Ascending aorta (tissue), 2 donors: Measurements from ENCODE around the gene ZDHHC3. TPM values are rescaled to one million over a fixed set of nuclear protein-coding genes. Genes with fewer than 3 reads are reported as not detected.

Experiments
- DNase-seq, 2 donors: peaks; one replicate each; pipeline ENCODE4 v3.0.0-alpha.2; 2019; ENCODE audit warnings: low spot score in 2 of 2
- H3K27ac ChIP-seq, 2 donors: fragments of 200-600 bp; sonication (generic); one replicate each; pipeline ENCODE4 v1.5.1; 2016 to 2017; ENCODE audit warnings: mild to moderate bottlenecking in 1 of 2
- H3K27me3 ChIP-seq: fragments of 200-600 bp; sonication (generic); one replicate; pipeline ENCODE4 v1.5.1; 2017
- H3K36me3 ChIP-seq, 2 donors: fragments of 200-600 bp; sonication (generic); one replicate each; pipeline ENCODE4 v1.5.1; 2016
- H3K4me1 ChIP-seq, 2 donors: fragments of 200-600 bp; sonication (generic); one replicate each; pipeline ENCODE4 v1.5.1; 2016 to 2017; ENCODE audit warnings: mild to moderate bottlenecking in 1 of 2
- H3K4me3 ChIP-seq, 2 donors: fragments of 200-600 bp; sonication (generic); one replicate each; pipeline ENCODE4 v1.5.1; 2016 to 2017; ENCODE audit warnings: mild to moderate bottlenecking in 1 of 2
- H3K9me3 ChIP-seq, 2 donors: fragments of 200-600 bp; sonication (generic); one replicate each; pipeline ENCODE4 v1.5.1; 2016
- intact Hi-C: fragments of 100-400 bp; cut with DNase I; formaldehyde crosslinking; loops from one replicate; pipeline ENCODE4 v1.15.1; 2023
- total RNA-seq: library from RNA; depleted of rRNA; stranded (reverse); fragments of >200 nt; gene quantifications from one replicate; pipeline ENCODE4 v1.1.0, GENCODE V29; 2016
- TF ChIP-seq, protein P1 (sequence below), 3 experiments: fragments of 200-600 bp in 2 of 3; fragments of 450-650 bp in 1 of 3; sonication (generic) in 2 of 3; IDR thresholded peaks; one replicate each; pipeline ENCODE4 v1.5.1; 2016 to 2019; ENCODE audit warnings: antibody characterized with exemption in 3 of 3, mild to moderate bottlenecking in 1 of 3, moderate library complexity in 1 of 3

ZDHHC3 gene
- total RNA-seq, 1 donor from 2014 or later = 67.8 TPM

DNA sequence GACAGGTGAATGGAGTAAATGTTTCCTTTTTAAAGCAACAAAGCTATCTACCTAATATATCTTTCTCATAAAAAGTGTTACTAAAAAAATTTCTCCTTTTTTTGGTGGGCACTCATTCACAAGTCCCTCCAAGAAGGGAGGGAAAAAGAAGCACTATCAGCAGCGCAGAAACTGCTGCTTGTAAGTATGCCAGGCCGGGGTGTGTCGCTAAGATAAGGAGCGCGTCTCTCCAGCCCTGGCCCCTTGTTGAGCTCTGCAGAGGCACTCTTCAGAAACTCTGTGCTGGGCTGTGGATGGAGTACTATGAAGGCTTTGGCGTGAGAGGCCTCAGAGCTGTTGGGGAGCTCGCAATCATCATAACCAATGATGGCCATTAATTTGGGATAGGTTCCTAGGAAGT, 49.1 kb downstream of the ZDHHC3 start:
- intact Hi-C loops = no loop called here
- Histone ChIP-seq H3K9me3 (no peaks in the 10 kb centered on the region), H3K27me3 (no peaks in the 10 kb centered on the region), H3K36me3 (peaks cover 23 to 65% of the 10 kb centered on the region in 2 donors), H3K4me3 (no peak overlapping the region), H3K27ac (no peak overlapping the region), H3K4me1 (no peaks in the 10 kb centered on the region)
- TF ChIP-seq, protein P1, sequence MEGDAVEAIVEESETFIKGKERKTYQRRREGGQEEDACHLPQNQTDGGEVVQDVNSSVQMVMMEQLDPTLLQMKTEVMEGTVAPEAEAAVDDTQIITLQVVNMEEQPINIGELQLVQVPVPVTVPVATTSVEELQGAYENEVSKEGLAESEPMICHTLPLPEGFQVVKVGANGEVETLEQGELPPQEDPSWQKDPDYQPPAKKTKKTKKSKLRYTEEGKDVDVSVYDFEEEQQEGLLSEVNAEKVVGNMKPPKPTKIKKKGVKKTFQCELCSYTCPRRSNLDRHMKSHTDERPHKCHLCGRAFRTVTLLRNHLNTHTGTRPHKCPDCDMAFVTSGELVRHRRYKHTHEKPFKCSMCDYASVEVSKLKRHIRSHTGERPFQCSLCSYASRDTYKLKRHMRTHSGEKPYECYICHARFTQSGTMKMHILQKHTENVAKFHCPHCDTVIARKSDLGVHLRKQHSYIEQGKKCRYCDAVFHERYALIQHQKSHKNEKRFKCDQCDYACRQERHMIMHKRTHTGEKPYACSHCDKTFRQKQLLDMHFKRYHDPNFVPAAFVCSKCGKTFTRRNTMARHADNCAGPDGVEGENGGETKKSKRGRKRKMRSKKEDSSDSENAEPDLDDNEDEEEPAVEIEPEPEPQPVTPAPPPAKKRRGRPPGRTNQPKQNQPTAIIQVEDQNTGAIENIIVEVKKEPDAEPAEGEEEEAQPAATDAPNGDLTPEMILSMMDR (IDR thresholded peaks at IDR 0.05) = no peak
- no peak for DNase-seq

DNA sequence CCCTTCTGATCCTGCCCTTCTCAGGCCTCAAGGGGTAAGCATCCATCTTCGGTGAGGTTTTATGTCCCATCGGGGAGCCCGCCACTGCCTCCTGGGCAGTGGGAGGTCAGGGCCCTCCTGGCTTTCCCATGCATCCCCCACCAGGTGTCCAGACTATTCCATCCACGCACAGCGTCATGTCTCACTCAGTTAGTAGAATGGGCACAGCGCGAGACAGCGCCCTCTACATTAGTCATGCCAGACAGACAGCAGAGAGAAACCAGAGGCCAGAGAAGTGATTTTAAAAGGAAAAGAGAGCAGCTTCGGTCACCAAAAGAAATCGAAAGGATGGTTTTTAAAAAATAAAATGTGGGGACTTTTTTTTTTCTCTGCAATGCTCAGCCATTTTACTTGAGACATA, 49.8 kb downstream of the ZDHHC3 start:
- TF ChIP-seq, protein P1 (IDR thresholded peaks at IDR 0.05) = no peak
- peaks cover 18 to 63% of the 10 kb centered on the region in 2 donors for H3K36me3 ChIP-seq
- no peak overlapping the region for H3K4me3 ChIP-seq
- intact Hi-C loops = no loop called here
- H3K27ac ChIP-seq = no peak overlapping the region
- no peaks in the 10 kb centered on the region for H3K4me1 ChIP-seq
- DNase-seq = no peak
- no peaks in the 10 kb centered on the region for H3K9me3 ChIP-seq
- no peaks in the 10 kb centered on the region for H3K27me3 ChIP-seq

DNA sequence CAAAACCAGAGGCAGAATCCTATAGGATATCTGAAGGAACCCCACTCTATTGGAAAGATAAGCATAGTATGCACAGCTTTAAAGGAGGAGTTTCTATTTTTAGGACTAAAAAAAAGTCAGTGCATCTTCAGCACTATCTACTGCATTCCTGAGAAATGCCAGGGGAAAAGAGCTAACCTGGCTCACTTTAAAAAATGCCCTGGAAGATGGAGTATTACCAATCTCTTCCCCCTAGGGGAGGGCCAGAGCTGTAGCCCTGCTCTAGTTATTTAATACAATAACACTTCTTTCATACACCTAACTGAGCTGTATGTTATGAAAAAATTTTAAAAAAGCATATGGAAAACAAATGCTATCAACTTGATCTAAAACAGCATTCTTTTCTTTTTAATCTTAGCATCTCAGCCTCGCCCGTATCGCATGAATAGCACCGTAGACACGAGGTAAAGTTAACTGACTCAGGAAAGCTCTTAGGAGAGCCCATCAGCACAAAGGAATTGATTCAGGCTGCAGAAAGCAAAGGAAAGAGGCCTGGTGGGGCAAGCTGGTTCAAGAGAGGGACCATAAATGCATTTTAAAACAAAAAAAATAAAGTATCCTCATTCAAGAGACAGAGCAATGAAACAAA, 51.4 kb downstream of the ZDHHC3 start:
- H3K36me3 ChIP-seq = peaks cover 16 to 51% of the 10 kb centered on the region in 2 donors
- no peaks in the 10 kb centered on the region for H3K9me3 ChIP-seq
- no peaks in the 10 kb centered on the region for H3K27me3 ChIP-seq
- no peak overlapping the region for H3K27ac ChIP-seq
- H3K4me1 ChIP-seq = no peaks in the 10 kb centered on the region
- no peak for DNase-seq
- intact Hi-C loops = no loop called here
- TF ChIP-seq, protein P1 (IDR thresholded peaks at IDR 0.05) = no peak
- no peak overlapping the region for H3K4me3 ChIP-seq

DNA sequence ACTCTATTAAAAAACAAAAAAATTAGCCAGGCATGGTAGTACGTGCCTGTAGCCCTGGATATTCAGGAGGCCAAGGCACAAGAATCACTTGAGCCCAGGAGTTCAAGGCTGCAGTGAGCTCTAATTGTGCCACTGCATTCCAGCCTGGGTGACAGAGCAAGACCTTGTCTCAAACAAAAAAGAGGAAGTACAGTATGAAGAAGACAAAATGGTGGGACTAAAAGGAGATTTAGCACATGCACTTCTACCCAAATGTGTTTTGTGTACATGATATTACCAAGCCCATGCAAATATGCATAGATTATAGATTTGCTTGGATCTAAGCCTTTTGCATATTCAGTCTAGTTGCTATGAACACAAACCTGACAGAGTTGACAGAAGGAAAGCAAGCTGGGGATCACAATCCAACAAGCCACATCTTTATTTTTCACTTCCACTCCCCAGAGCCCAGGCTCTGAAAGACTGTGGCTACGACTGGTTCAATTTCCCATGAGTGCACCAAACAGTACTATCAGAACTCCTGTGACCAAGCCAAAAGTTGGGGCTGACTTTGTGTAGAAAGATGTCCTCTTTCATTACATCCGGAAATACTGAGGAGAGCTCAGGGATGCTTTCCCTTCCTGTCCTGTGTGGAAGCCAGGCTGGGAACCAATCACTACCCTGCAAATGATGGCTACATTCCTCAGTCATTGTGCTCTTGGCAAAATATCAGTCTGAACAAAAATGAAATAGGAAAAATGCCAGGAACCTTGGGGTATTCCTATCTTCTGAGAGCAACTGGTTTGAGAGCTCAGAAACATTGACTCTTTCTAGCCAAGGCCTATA, 52.1 kb downstream of the ZDHHC3 start:
- H3K27ac ChIP-seq = no peak overlapping the region
- no peaks in the 10 kb centered on the region for H3K27me3 ChIP-seq
- H3K9me3 ChIP-seq = no peaks in the 10 kb centered on the region
- no peak overlapping the region for H3K4me3 ChIP-seq
- no peak for DNase-seq
- intact Hi-C loops = no loop called here
- peaks cover 13 to 44% of the 10 kb centered on the region in 2 donors for H3K36me3 ChIP-seq
- no peaks in the 10 kb centered on the region for H3K4me1 ChIP-seq
- TF ChIP-seq, protein P1 (IDR thresholded peaks at IDR 0.05) = no peak

DNA sequence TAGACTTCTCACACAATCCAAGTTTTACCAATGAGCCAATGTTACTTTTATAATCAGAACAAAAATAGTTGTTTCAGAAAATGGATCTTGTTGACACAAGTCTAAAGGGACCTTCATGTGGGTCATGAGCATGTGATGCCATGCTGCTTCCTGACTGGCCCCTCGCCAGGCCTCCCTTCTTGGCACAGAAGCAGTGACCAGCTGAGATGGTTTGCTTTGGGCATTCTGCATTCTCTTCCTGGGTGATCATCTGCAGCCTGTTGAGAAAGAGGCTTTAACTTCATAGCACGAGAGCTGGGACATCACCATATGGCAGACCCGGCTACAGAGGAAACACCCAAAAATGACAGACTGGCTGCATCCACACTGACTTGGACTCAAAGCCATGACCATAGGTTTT, 55.9 kb downstream of the ZDHHC3 start:
- intact Hi-C loops = no loop called here
- DNase-seq = no peak
- H3K4me3 ChIP-seq = no peak overlapping the region
- H3K36me3 ChIP-seq = peaks cover 9 to 24% of the 10 kb centered on the region in 2 donors
- H3K4me1 ChIP-seq = no peaks in the 10 kb centered on the region
- no peak overlapping the region for H3K27ac ChIP-seq
- TF ChIP-seq, protein P1 (IDR thresholded peaks at IDR 0.05) = no peak
- H3K9me3 ChIP-seq = no peaks in the 10 kb centered on the region
- H3K27me3 ChIP-seq = no peaks in the 10 kb centered on the region
